Measurements from ENCODE around the gene PREX1.
A peak's percentile ranks its signal among the peaks of the same experiment; 100 is the strongest.

PREX1 gene

GRCh38 chr20:48861444-48861843 is 33.6 kb upstream of the PREX1 start:
- Histone ChIP-seq H3K4me3 (replicated peaks; ENCODE audit: insufficient read depth, low read length) (no peak overlapping the region), H3K27ac (replicated peaks) (no peak overlapping the region), H3K27me3 (ENCODE audit: insufficient read depth, poor library complexity, severe bottlenecking) (no peaks in the 10 kb centered on the region)
- no peak for DNase-seq (ENCODE audit: low read depth in 1 of 2, low spot score in 1 of 2)
- TF ChIP-seq CTCF (IDR thresholded peaks at IDR 0.05; ENCODE audit: insufficient read depth, low read length) (no peak), REST (IDR thresholded peaks at IDR 0.05; ENCODE audit: insufficient replicate concordance, low read depth) (no peak), GABPA (IDR thresholded peaks at IDR 0.05; ENCODE audit: low read depth) (no peak), POLR2AphosphoS5 (IDR thresholded peaks at IDR 0.05; ENCODE audit: low read depth) (no peak), SPI1 (IDR thresholded peaks at IDR 0.05; ENCODE audit: borderline replicate concordance, low read depth) (no peak)

- TF ChIP-seq GABPA (IDR thresholded peaks at IDR 0.05; ENCODE audit: low read depth): no peak
- no peak for TF ChIP-seq SPI1 (IDR thresholded peaks at IDR 0.05; ENCODE audit: borderline replicate concordance, low read depth)
- TF ChIP-seq CTCF (IDR thresholded peaks at IDR 0.05; ENCODE audit: insufficient read depth, low read length): no peak
- TF ChIP-seq POLR2AphosphoS5 (IDR thresholded peaks at IDR 0.05; ENCODE audit: low read depth): no peak
- DNase-seq (ENCODE audit: low read depth in 1 of 2, low spot score in 1 of 2): peak in 1 of 2 experiments; percentile 18
- Histone ChIP-seq H3K27me3 (ENCODE audit: insufficient read depth, poor library complexity, severe bottlenecking) (no peaks in the 10 kb centered on the region), H3K27ac (replicated peaks) (peak overlapping the region; percentile 65), H3K4me3 (replicated peaks; ENCODE audit: insufficient read depth, low read length) (no peak overlapping the region)
Observed at GRCh38 chr20:48858075-48858790, 30.4 kb upstream of the PREX1 start.

GRCh38 chr20:48856130-48856529 is 28.3 kb upstream of the PREX1 start:
- no peak overlapping the region for H3K4me3 ChIP-seq (replicated peaks; ENCODE audit: insufficient read depth, low read length)
- no peak overlapping the region for H3K27ac ChIP-seq (replicated peaks)
- H3K27me3 ChIP-seq (ENCODE audit: insufficient read depth, poor library complexity, severe bottlenecking): no peaks in the 10 kb centered on the region
- TF ChIP-seq CTCF (IDR thresholded peaks at IDR 0.05; ENCODE audit: insufficient read depth, low read length) (no peak), GABPA (IDR thresholded peaks at IDR 0.05; ENCODE audit: low read depth) (no peak), POLR2AphosphoS5 (IDR thresholded peaks at IDR 0.05; ENCODE audit: low read depth) (no peak), REST (IDR thresholded peaks at IDR 0.05; ENCODE audit: insufficient replicate concordance, low read depth) (no peak), SPI1 (IDR thresholded peaks at IDR 0.05; ENCODE audit: borderline replicate concordance, low read depth) (no peak)
- DNase-seq (ENCODE audit: low read depth in 1 of 2, low spot score in 1 of 2): no peak

All from HL-60 (cell line).